Measurements from ENCODE around the gene CLINT1. TPM values are rescaled to one million over a fixed set of nuclear protein-coding genes. Genes with fewer than 3 reads are reported as not detected.
"Not testable (repeated sequence)": the region's sequence is repeated elsewhere in the genome, so short reads cannot be mapped to it uniquely, and the experiment has no call there.

Gene CLINT1
- total RNA-seq, 1 experiment from 2014 or later, result 83.2 TPM

- no peaks in the 10 kb centered on the region for H3K36me3 ChIP-seq
- H3K9me3 ChIP-seq (replicated peaks), result no peaks in the 10 kb centered on the region
- no peak overlapping the region for H3K27ac ChIP-seq
- H3K4me1 ChIP-seq, result no peaks in the 10 kb centered on the region
- H3K27me3 ChIP-seq, result no peaks in the 10 kb centered on the region
- no peak overlapping the region for H3K4me3 ChIP-seq
- DNase-seq, result no peak
These were observed 15.9 kb upstream of the CLINT1 start for GRCh38 chr5:157874861-157875260.

GRCh38 chr5:157870837-157871834 lies 12.2 kb upstream of the CLINT1 start:
- Histone ChIP-seq H3K4me1 (no peaks in the 10 kb centered on the region), H3K27me3 (no peaks in the 10 kb centered on the region), H3K27ac (no peak overlapping the region), H3K4me3 (no peak overlapping the region), H3K36me3 (no peaks in the 10 kb centered on the region), H3K9me3 (replicated peaks) (no peaks in the 10 kb centered on the region)
- peak in 1 of 2 experiments; percentile 19 for DNase-seq

GRCh38 chr5:157867751-157868387 lies 8.9 kb upstream of the CLINT1 start:
- H3K4me3 ChIP-seq, result no peak overlapping the region
- H3K27me3 ChIP-seq, result no peaks in the 10 kb centered on the region

GRCh38 chr5:157866536-157866935 lies 7.6 kb upstream of the CLINT1 start:
- H3K27me3 ChIP-seq, result no peaks in the 10 kb centered on the region
- H3K4me1 ChIP-seq, result no peaks in the 10 kb centered on the region
- H3K36me3 ChIP-seq, result no peaks in the 10 kb centered on the region
- no peak for DNase-seq
- no peaks in the 10 kb centered on the region for H3K9me3 ChIP-seq (replicated peaks)
- no peak overlapping the region for H3K27ac ChIP-seq
- H3K4me3 ChIP-seq, result no peak overlapping the region

More at GRCh38 chr5:157867751-157868387, 8.9 kb upstream of the CLINT1 start:
- no peaks in the 10 kb centered on the region for H3K9me3 ChIP-seq (replicated peaks)
- H3K4me1 ChIP-seq, result no peaks in the 10 kb centered on the region
- DNase-seq, result no peak
- no peak overlapping the region for H3K27ac ChIP-seq
- no peaks in the 10 kb centered on the region for H3K36me3 ChIP-seq

GRCh38 chr5:157865781-157866180 lies 6.8 kb upstream of the CLINT1 start:
- Histone ChIP-seq H3K9me3 (replicated peaks) (no peaks in the 10 kb centered on the region), H3K27me3 (no peaks in the 10 kb centered on the region), H3K36me3 (no peaks in the 10 kb centered on the region), H3K4me3 (no peak overlapping the region), H3K4me1 (no peaks in the 10 kb centered on the region), H3K27ac (no peak overlapping the region)
- DNase-seq, result no peak

- Histone ChIP-seq H3K4me1 (no peaks in the 10 kb centered on the region; the same call in 1 of the 2 replicates), H3K36me3 (no peaks in the 10 kb centered on the region), H3K27me3 (no peaks in the 10 kb centered on the region), H3K27ac (no peak overlapping the region), H3K4me3 (no peak overlapping the region), H3K9me3 (replicated peaks) (no peaks in the 10 kb centered on the region)
- DNase-seq, result no peak
These were observed 5.1 kb upstream of the CLINT1 start for GRCh38 chr5:157864067-157864466.

- no peaks in the 10 kb centered on the region for H3K36me3 ChIP-seq
- no peaks in the 10 kb centered on the region for H3K9me3 ChIP-seq (replicated peaks)
- H3K4me3 ChIP-seq, result no peak overlapping the region
- no peaks in the 10 kb centered on the region for H3K27me3 ChIP-seq
- no peak overlapping the region for H3K27ac ChIP-seq
- H3K4me1 ChIP-seq, result no peaks in the 10 kb centered on the region; the same call in 1 of the 2 replicates
- DNase-seq, result no peak
These were observed 3.4 kb upstream of the CLINT1 start for GRCh38 chr5:157862183-157862851.

GRCh38 chr5:157860898-157861890 lies 2.2 kb upstream of the CLINT1 start:
- no peak overlapping the region for H3K4me3 ChIP-seq
- no peaks in the 10 kb centered on the region for H3K9me3 ChIP-seq (replicated peaks)
- H3K36me3 ChIP-seq, result no peaks in the 10 kb centered on the region
- H3K27me3 ChIP-seq, result no peaks in the 10 kb centered on the region
- no peak for DNase-seq
- no peak overlapping the region for H3K27ac ChIP-seq
- no peaks in the 10 kb centered on the region; the same call in 1 of the 2 replicates for H3K4me1 ChIP-seq

- H3K27ac ChIP-seq, result peak overlapping the region; percentile 60
- no peaks in the 10 kb centered on the region for H3K27me3 ChIP-seq
These were observed 256 bp upstream of the CLINT1 start for GRCh38 chr5:157859227-157859575.

GRCh38 chr5:157857816-157858526 lies 974 bp downstream of the CLINT1 start:
- H3K36me3 ChIP-seq, result no peaks in the 10 kb centered on the region
- H3K4me1 ChIP-seq, result no peaks in the 10 kb centered on the region; the same call in 1 of the 2 replicates
- H3K27ac ChIP-seq, result peak overlapping the region; percentile 60
- peak overlapping the region; percentile 82 for H3K4me3 ChIP-seq
- no peaks in the 10 kb centered on the region for H3K27me3 ChIP-seq
- DNase-seq, result no peak
- no peaks in the 10 kb centered on the region for H3K9me3 ChIP-seq (replicated peaks)

More at GRCh38 chr5:157859227-157859575, 256 bp upstream of the CLINT1 start:
- Histone ChIP-seq H3K9me3 (replicated peaks) (no peaks in the 10 kb centered on the region), H3K4me1 (no peaks in the 10 kb centered on the region; the same call in 1 of the 2 replicates), H3K4me3 (peak overlapping the region; percentile 82), H3K36me3 (no peaks in the 10 kb centered on the region)
- no peak for DNase-seq

GRCh38 chr5:157855404-157855994 lies 3.4 kb downstream of the CLINT1 start:
- no peaks in the 10 kb centered on the region for H3K9me3 ChIP-seq (replicated peaks)
- DNase-seq, result peak; percentile 26 to 53
- no peak overlapping the region for H3K4me3 ChIP-seq
- H3K36me3 ChIP-seq, result no peaks in the 10 kb centered on the region
- H3K4me1 ChIP-seq, result no peaks in the 10 kb centered on the region; the same call in 1 of the 2 replicates
- no peak overlapping the region for H3K27ac ChIP-seq
- no peaks in the 10 kb centered on the region for H3K27me3 ChIP-seq

GRCh38 chr5:157853365-157853764 lies 5.6 kb downstream of the CLINT1 start:
- H3K27me3 ChIP-seq; DNase-seq; H3K4me3 ChIP-seq; H3K4me1 ChIP-seq; H3K36me3 ChIP-seq; H3K9me3 ChIP-seq (replicated peaks); H3K27ac ChIP-seq: not testable (repeated sequence)

All from SJCRH30 (cell line).